ENCODE measurements around the gene BIRC5.
"Not testable (repeated sequence)": the region's sequence is repeated elsewhere in the genome, so short reads cannot be mapped to it uniquely, and the experiment has no call there.

The BIRC5 gene

DNA sequence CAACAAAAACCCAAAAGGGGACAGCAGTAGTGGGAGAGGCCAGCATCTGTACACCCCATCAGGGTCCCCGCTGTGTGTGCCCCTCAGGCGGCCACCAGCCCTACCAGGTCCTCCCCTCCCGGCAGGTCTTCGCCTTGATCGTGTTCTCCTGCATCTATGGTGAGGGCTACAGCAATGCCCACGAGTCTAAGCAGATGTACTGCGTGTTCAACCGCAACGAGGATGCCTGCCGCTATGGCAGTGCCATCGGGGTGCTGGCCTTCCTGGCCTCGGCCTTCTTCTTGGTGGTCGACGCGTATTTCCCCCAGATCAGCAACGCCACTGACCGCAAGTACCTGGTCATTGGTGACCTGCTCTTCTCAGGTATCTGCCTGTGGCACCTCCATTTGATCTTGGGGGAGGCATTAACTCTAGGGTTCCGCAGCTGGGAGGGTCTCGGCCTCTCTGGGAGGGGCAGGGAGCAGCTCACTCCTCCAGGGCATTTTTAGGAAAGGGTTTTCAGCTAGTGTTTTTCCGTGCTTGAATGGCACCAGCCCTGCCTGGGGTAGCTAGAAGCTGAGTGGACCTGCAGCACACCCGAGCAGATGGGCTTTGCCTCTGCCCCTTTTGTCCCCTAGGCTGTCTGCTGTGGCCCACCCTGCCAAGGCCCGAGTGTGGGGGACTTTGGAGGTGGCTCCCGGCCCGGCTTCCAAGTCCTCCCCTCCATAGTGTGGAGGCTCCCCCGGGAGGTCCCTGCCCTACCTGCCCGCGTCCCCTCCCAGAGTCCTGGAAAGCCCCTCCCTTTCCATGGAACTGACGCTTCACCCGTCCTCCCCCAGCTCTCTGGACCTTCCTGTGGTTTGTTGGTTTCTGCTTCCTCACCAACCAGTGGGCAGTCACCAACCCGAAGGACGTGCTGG lies 43.1 kb upstream of the BIRC5 start:
- TF ChIP-seq, protein P1, sequence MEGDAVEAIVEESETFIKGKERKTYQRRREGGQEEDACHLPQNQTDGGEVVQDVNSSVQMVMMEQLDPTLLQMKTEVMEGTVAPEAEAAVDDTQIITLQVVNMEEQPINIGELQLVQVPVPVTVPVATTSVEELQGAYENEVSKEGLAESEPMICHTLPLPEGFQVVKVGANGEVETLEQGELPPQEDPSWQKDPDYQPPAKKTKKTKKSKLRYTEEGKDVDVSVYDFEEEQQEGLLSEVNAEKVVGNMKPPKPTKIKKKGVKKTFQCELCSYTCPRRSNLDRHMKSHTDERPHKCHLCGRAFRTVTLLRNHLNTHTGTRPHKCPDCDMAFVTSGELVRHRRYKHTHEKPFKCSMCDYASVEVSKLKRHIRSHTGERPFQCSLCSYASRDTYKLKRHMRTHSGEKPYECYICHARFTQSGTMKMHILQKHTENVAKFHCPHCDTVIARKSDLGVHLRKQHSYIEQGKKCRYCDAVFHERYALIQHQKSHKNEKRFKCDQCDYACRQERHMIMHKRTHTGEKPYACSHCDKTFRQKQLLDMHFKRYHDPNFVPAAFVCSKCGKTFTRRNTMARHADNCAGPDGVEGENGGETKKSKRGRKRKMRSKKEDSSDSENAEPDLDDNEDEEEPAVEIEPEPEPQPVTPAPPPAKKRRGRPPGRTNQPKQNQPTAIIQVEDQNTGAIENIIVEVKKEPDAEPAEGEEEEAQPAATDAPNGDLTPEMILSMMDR (IDR thresholded peaks at IDR 0.05; ENCODE audit: insufficient read depth, low read length, poor library complexity, severe bottlenecking), result no peak
- Histone ChIP-seq H3K27me3 (replicated peaks; ENCODE audit: control insufficient read depth, insufficient read depth, low read length) (no peaks in the 10 kb centered on the region), H3K4me3 (replicated peaks; ENCODE audit: low read depth, low read length) (peak overlapping the region; percentile 97), H3K36me3 (ENCODE audit: control insufficient read depth, insufficient read depth, low read length) (peaks cover 44% of the 10 kb centered on the region)
- DNase-seq (ENCODE audit: extremely low read depth, insufficient read length), result no peak

DNA sequence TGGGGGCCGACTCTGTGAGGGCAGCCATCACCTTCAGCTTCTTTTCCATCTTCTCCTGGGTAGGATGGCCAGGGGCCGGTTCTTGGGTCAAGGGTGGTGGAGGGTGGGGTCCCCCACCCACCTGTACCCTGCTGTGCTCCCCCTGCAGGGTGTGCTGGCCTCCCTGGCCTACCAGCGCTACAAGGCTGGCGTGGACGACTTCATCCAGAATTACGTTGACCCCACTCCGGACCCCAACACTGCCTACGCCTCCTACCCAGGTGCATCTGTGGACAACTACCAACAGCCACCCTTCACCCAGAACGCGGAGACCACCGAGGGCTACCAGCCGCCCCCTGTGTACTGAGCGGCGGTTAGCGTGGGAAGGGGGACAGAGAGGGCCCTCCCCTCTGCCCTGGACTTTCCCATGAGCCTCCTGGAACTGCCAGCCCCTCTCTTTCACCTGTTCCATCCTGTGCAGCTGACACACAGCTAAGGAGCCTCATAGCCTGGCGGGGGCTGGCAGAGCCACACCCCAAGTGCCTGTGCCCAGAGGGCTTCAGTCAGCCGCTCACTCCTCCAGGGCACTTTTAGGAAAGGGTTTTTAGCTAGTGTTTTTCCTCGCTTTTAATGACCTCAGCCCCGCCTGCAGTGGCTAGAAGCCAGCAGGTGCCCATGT lies 42.3 kb upstream of the BIRC5 start:
- H3K36me3 ChIP-seq (ENCODE audit: control insufficient read depth, insufficient read depth, low read length), result peaks cover 44% of the 10 kb centered on the region
- not testable (repeated sequence) for H3K27me3 ChIP-seq (replicated peaks; ENCODE audit: control insufficient read depth, insufficient read depth, low read length); DNase-seq (ENCODE audit: extremely low read depth, insufficient read length)
- peak overlapping the region; percentile 97 for H3K4me3 ChIP-seq (replicated peaks; ENCODE audit: low read depth, low read length)

DNA sequence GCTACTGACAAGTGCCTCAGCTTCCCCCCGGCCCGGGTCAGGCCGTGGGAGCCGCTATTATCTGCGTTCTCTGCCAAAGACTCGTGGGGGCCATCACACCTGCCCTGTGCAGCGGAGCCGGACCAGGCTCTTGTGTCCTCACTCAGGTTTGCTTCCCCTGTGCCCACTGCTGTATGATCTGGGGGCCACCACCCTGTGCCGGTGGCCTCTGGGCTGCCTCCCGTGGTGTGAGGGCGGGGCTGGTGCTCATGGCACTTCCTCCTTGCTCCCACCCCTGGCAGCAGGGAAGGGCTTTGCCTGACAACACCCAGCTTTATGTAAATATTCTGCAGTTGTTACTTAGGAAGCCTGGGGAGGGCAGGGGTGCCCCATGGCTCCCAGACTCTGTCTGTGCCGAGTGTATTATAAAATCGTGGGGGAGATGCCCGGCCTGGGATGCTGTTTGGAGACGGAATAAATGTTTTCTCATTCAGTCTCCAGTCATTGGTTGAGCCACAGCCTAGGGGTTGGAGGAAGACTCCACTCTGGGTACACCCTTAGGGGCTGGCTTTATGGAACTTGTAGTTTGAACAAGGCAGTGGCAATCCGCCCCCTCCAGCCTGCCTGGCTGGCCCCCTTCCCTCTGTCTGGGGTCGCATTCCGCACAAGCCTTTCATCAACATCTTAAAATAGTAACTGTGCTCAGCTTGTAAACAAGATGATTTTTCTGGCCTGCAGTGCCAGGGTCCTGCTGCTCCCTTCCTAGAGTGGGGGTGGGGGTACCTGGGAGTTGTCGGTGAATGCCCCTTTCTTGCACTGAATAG lies 41.6 kb upstream of the BIRC5 start:
- no peak for DNase-seq (ENCODE audit: extremely low read depth, insufficient read length)
- Histone ChIP-seq H3K4me3 (replicated peaks; ENCODE audit: low read depth, low read length) (peak overlapping the region; percentile 97), H3K36me3 (ENCODE audit: control insufficient read depth, insufficient read depth, low read length) (peaks cover 44% of the 10 kb centered on the region), H3K27me3 (replicated peaks; ENCODE audit: control insufficient read depth, insufficient read depth, low read length) (no peaks in the 10 kb centered on the region)
- TF ChIP-seq, protein P1 (IDR thresholded peaks at IDR 0.05; ENCODE audit: insufficient read depth, low read length, poor library complexity, severe bottlenecking), result no peak

DNA sequence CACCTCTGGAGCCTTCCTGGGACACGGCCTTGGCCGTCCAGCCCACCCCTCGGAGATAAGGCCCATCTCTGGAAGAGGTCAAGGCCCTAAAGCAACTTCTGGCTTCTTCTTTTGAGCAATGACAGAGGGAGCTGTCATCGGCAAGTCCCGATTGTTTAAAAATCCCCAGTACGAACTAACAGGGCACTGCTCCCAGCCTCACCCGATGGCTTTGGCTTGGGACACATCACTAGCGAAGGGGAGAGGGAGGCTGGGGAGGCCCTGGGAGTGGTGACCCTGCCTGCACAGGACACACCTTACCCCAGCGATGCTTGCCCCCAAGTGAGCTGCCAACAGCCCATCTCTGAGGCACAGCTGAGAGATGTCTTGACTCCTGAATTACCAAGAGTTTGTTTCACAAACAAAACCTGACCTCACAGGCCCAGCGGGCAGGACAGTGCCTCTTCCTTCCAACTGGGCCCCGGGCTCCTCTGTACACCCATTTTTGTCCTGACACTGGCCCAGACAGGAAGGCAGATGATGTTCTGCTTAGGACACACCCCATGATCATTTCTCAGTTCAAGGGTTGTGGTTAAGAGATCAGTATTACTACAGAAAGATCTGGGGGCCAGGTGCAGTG lies 40.8 kb upstream of the BIRC5 start:
- H3K27me3 ChIP-seq (replicated peaks; ENCODE audit: control insufficient read depth, insufficient read depth, low read length), result no peaks in the 10 kb centered on the region
- peaks cover 44% of the 10 kb centered on the region for H3K36me3 ChIP-seq (ENCODE audit: control insufficient read depth, insufficient read depth, low read length)
- peak overlapping the region; percentile 97 for H3K4me3 ChIP-seq (replicated peaks; ENCODE audit: low read depth, low read length)
- peak; percentile 71 for DNase-seq (ENCODE audit: extremely low read depth, insufficient read length)
- TF ChIP-seq, protein P1 (IDR thresholded peaks at IDR 0.05; ENCODE audit: insufficient read depth, low read length, poor library complexity, severe bottlenecking), result no peak

DNA sequence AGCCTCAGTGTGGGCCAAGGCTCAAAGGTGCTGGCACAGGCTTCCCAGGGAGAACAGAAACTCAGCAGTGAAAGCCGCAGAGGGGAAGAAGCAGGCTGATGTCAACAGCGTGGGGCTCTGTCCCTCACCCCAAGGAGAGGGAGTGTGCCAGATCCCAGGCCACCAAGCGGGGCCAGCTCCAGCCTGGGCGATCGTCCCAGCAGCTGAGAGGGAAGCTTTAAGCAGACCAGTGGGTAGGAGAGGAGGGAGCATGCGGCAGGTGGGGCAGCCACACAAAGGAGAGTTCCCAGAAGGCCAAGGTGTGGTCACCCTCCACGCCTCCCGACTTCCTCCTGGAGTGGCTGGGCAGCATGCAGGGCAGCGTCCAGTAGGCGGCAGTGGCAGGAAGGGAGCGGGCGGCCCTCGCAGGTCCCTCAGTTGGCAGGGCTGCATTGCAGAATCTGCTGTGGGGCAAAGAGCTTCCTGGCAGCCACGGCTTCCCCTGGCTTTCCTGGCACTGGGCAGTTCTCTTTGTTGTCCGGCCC lies 39.6 kb upstream of the BIRC5 start:
- Histone ChIP-seq H3K27me3 (replicated peaks; ENCODE audit: control insufficient read depth, insufficient read depth, low read length) (no peaks in the 10 kb centered on the region), H3K36me3 (ENCODE audit: control insufficient read depth, insufficient read depth, low read length) (peaks cover 47% of the 10 kb centered on the region), H3K4me3 (replicated peaks; ENCODE audit: low read depth, low read length) (no peak overlapping the region)
- TF ChIP-seq, protein P1 (IDR thresholded peaks at IDR 0.05; ENCODE audit: insufficient read depth, low read length, poor library complexity, severe bottlenecking), result peak; percentile 17
- no peak for DNase-seq (ENCODE audit: extremely low read depth, insufficient read length)
